HG03159 (cell line): ENCODE results near the gene DMAC2.
"Not testable (repeated sequence)": the region's sequence is repeated elsewhere in the genome, so short reads cannot be mapped to it uniquely, and the experiment has no call there.

Experiments
- ATAC-seq: cut with Tn5 transposase; IDR thresholded peaks from one replicate; pipeline ENCODE4 v1.9.1; 2021; ENCODE audit warnings: mild to moderate bottlenecking, moderate library complexity; ENCODE audit not compliant: unreplicated experiment

The DMAC2 gene

DNA sequence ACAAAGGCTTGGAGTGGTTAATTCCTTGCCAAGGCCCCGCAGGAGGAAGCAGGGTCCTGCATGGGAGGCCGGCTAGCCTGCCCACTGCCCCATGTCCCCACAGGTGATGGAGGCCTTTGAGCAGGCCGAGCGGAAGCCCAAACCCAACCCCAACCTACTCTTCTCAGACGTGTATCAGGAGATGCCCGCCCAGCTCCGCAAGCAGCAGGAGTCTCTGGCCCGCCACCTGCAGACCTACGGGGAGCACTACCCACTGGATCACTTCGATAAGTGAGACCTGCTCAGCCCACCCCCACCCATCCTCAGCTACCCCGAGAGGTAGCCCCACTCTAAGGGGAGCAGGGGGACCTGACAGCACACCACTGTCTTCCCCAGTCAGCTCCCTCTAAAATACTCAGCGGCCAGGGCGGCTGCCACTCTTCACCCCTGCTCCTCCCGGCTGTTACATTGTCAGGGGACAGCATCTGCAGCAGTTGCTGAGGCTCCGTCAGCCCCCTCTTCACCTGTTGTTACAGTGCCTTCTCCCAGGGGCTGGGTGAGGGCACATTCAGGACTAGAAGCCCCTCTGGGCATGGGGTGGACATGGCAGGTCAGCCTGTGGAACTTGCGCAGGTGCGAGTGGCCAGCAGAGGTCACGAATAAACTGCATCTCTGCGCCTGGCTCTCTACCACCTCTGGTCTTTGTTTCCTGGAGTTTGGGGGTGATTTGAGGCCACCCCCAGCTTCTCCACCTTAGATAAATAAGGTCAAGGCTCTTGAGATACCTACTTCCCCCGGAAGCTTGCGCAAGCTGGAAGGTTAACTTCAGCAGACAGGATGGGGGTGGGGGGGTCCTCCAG is 15.2 kb downstream of the DMAC2 start:
- no peak for ATAC-seq

DNA sequence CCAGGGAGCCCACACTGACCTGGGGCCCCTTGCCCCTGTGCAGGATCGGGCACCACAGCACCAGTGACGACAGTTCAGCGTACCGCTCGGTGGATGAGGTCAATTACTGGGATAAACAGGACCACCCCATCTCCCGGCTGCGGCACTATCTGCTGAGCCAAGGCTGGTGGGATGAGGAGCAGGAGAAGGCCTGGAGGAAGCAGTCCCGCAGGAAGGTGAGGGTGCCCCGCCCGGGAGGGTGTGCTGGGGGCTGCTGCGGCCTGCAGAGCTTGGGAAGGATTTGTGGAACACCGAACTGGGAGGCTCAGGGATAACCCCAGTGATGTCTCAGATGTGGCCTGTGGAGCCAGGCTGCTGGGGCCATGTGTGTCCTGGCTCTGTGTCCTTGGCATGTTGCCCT is 16.8 kb downstream of the DMAC2 start:
- no peak for ATAC-seq

GRCh38 chr19:41422456-41422855 is 17.3 kb downstream of the DMAC2 start:
- ATAC-seq = no peak

DNA sequence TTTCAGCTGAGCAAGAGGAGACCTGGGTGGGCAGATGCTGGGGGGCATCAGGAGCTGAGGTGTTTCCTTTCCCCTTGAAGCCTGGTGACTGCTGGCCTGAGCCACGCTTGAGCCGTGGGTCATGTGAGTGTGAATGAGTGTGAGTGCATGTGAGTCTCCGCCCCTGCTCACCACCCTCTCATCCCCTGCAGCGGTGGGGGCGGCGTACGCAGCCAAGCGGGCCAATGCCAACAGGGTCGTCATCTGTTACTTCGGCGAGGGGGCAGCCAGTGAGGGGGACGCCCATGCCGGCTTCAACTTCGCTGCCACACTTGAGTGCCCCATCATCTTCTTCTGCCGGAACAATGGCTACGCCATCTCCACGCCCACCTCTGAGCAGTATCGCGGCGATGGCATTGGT is 17.7 kb downstream of the DMAC2 start:
- ATAC-seq = no peak

DNA sequence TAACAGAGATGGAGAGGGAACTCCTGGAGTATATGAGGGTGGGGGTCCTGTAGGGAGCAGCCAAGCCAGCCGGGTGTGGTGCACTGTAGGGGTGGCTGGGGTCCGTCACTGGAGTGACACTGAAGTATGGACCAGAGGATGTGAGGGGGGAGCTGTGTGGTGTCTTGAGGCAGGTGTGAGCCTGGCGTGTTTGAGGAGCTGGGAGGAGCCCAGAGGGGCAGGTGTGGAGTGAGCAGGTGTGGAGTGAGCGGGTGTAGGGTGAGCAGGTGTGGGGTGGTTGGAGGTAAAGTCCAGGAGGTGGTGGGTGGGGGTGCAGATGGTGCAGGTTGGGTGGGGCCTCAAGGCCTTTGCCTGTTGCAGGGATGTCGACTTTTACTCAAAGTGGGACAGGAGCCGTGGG is 18.4 kb downstream of the DMAC2 start:
- ATAC-seq = no peak

DNA sequence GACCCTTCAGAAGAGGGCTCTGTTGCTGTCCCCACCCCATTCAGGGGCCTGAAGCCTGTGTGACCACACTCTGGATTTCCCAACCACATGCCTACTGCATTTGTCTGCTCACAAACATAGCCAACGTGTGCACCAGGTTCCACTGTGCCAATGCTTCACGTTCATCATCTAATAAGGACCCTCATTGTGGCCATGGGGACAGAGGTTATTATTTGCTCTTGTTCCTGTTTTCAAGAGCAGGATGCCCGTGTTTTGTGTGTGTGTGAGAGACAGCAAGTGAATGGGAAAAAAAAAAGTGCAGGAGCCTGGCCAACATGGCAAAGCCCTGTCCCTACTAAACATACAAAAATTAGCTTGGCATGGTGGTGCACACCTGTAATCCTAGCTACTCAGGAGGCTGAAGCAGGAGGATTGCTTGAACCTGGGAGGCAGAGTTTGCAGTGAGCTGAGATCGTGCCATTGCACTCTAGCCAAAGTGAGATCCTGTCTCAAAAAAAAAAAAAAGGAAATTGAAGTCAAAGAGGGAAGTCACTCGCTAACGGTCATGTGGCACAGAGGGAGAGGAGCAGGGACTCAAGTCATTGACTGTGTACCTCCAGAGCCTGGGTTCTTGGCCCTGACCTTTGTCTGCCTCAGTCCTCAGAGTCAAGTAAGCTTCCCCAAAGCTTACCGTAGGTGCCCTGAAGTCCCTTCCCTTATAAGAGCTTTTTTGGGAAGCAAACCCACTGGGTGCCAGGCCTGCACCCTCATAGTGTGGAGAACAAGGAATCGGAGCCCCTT is 19.4 kb downstream of the DMAC2 start:
- ATAC-seq = no peak

DNA sequence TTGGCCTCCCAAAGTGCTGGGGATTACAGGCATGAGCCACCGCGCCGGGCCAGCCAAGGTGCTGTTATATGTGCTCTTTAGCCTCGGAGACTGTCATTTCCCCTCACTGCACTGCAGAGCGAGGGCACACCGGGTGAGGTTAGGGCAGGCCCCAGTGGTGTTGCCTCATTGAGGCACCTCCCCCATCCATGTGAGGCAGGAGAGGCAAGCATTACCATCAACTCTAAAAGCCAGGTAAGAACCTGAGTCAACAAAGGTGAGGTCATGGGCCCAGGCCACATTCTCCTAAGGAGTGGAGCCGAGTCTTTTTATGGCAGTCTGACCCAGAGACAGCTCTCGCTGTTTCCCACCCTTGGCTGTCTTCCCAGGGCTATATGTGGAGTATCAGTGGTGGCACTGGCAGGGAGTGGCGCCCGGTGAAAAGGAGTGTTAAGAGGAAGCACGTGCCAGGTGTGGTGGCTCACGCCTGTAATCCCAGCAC is 23.5 kb downstream of the DMAC2 start:
- no peak for ATAC-seq

DNA sequence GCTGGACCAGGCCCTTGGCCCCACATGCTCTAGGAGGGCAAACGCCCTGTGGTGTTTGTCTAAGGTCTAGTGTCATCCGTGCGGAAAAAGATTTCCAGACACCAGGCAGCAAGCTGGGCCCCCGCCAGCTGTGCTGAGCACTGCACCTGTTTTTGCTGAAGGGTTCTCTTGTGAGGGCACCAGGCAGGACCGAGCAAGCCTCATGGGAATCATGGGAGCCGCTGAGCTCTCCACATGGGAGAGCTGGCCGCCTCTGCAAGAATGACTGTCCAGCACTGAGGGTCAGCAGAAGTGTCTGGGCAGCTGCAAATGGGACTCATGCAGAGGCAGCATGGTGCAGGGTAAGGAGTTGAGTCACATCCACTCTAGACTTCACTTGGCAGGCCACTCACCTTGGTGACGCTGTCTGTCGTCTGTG is 24.5 kb downstream of the DMAC2 start:
- no peak for ATAC-seq

DNA sequence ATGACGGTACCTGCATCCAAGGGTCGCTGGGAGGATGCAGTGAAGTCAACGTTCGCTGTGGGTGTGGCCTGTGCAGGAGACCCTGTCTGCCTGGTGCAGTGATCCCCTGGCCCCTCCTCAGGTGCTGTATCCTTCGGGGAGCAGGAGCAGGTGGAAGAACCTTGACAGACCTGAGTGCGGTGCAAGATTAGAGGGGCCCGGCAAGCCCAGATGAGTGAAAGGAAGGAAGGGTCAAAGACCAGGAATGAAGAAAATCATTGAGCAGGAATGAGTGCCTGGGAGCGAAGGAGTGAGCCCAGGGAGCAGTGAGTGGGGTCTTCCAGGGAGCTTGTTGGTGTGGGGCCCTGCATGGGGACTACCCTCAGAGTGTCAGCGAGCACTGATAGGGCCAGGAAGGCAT is 25.3 kb downstream of the DMAC2 start:
- ATAC-seq = no peak

DNA sequence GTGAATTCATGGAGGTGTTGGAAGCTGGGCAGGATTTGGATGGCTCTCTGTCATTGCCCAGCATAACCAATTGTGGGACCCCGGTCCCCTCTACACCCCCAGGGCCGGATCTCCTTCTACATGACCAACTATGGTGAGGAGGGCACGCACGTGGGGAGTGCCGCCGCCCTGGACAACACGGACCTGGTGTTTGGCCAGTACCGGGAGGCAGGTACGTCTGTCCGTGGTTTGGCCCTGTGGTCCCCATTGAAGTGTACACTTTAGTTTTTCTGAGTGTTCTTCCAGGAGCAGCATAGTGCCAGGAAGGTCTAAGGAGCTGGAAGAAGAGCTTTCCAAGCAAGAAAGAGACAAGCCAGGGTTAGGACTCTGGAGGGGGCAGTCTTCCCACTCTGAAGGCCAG is 25.8 kb downstream of the DMAC2 start:
- ATAC-seq = no peak

DNA sequence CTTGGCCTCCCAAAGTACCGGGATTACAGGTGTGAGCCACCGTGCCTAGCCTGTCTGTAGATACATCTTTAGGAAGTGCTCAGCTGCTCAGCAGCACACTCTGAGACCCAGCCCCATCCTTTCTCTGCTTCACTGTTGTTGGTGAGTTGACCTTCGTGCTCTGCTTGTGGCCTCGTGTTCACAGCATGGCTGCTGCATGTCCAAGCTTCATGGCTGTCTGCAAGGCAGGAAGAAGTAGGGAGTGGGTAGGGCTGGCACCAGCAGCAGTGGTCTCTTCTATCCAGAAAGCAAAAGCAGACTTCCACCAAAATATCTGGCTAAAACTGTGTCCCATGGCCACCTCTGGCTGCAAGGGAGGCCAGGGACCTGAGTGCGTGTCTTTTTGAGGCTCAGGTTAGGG is 26.8 kb downstream of the DMAC2 start:
- no peak for ATAC-seq

DNA sequence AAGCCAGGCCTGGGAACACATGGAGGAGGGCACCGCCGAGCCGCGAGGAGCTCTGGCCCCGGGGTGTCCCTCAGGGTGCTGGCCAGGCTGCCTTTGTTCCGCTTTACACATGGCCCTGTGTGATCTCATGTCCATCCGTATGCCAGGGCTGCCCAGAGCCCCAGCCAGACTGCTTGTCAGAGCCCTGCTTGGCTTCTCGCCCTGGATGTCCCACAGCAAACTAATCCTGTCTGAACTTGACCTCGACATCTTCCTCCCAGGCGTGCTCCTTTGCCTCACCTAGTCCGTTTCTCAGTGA is 27.8 kb downstream of the DMAC2 start:
- no peak for ATAC-seq

- ATAC-seq = no peak
These were observed 28.4 kb downstream of the DMAC2 start for GRCh38 chr19:41411100-41411967.

DNA sequence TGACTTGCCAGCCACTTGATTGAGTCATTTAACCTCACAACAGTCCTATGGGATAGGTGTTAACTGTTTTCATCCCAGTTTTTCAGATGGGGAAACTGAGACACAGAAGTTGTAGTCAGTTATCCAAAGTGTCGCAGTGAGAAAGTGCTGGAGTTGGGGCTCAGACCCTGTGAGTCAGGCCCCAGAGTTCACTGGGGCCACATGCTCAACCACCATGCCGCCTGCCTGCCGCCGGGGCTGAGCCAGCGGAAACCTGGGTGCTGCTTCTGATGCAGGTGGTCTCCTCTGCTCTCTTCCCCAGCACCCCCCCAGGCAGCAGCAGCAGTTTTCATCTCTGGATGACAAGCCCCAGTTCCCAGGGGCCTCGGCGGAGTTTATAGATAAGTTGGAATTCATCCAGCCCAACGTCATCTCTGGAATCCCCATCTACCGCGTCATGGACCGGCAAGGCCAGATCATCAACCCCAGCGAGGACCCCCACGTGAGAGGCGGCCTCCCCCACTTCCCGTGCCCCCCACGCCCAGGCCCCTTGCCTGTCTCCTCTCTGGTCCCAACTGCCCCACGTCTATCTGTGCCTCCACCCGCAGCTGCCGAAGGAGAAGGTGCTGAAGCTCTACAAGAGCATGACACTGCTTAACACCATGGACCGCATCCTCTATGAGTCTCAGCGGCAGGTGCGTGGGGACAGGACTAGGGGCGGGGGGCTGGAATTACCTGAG is 29.2 kb downstream of the DMAC2 start:
- ATAC-seq = no peak

- no peak for ATAC-seq
These were observed 30.4 kb downstream of the DMAC2 start for GRCh38 chr19:41409288-41409687.

GRCh38 chr19:41408846-41409245 is 30.9 kb downstream of the DMAC2 start:
- ATAC-seq = not testable (repeated sequence)

- ATAC-seq = no peak
These were observed 31.5 kb downstream of the DMAC2 start for GRCh38 chr19:41408256-41408655.

- ATAC-seq = no peak
These were observed 32.4 kb downstream of the DMAC2 start for GRCh38 chr19:41407271-41407670.

GRCh38 chr19:41405776-41406175 is 33.9 kb downstream of the DMAC2 start:
- no peak for ATAC-seq

GRCh38 chr19:41403181-41403970 is 36.3 kb downstream of the DMAC2 start:
- ATAC-seq = no peak
